ENCODE data around the gene CYFIP2.
A peak's percentile ranks its signal among the peaks of the same experiment; 100 is the strongest.

CYFIP2 gene

DNA sequence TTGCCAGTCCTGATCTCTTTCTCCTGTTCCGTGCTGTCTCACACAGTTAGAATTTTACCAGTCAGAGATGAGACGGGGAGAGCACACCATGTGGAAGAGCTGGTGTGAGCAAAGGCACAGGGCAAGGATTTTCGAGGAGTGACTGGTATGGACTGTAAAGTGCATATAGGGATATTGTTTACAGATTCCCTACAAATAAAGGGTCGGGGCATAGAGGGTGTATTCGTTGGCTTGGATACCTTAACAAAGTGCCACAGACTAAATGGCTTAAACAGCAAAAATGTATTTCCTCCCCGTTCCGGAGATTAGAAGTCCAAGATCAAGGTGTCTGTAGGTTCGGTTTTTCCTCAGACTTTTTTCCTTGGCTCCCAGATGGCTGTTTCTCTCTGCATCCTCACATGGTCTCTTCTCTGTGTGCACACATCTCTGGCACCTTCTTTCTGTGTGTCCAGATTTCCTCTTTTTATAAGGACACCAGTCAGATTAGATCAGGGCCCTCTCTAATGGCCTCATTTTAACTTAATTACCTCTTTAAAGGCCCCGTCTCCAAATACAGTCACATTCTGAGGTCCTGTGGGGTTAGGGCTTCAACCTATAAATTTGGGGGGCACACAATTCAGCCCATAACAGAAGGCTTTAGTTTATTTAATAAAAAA, 23.4 kb downstream of the CYFIP2 start:
- no peak for DNase-seq

- DNase-seq, result no peak
Observed at GRCh38 chr5:157290156-157290980, 24.4 kb downstream of the CYFIP2 start.

- no peak for DNase-seq
Observed at GRCh38 chr5:157290981-157291711, 25.2 kb downstream of the CYFIP2 start.

- no peak for DNase-seq
Observed at GRCh38 chr5:157292599-157292998, 26.7 kb downstream of the CYFIP2 start.

DNA sequence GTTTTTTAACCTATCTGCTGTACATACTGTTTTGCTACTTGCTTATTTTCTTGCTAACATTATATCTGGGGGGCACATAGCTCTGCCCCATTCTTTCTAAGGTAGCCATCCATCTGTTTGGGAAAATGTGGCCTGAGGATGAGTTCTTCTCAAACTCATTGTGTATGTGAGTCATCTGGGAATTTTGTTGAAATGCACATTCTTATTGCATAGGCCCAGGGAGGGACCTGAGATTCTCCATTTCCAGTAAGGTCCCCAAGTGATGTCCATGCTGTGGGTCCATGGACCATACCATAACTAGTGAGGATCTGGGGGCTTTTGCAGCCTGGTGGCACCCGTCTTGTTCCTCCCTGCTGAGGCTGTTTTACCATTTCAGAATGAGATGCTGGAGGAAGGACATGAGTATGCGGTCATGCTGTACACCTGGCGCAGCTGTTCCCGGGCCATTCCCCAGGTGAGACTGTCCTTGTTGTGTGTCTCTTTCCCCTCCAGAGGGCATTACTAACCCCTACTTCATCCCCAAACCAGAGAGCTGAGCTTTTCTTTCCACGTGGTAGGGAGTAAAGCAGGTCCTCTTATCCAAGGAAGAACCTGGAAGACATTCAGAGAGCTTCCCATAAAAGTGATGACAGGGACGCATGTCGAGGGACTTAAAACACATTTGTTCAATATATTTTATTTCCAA, 28.6 kb downstream of the CYFIP2 start:
- no peak for DNase-seq

- no peak for DNase-seq
Observed at GRCh38 chr5:157295247-157295646, 29.3 kb downstream of the CYFIP2 start.

GRCh38 chr5:157300564-157300963, 34.6 kb downstream of the CYFIP2 start:
- no peak for DNase-seq

DNA sequence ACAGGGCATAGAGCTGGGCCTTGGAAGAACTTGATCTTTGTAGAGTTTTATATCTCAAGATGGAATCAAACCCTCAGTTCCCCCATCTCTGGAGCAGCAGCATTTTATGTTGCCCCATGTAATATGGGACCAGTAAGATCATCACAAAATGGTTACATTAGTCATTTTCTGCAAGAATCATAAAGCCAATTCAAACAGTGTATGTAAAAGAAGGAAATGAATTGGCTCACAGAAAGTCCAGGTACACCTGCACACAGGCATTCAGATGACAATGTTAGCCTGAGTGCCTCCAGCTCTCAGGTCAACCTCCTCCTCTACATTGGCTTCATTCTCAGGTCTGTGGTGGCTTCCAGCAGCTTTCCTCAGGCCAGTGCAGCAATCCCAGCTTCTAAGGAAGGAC, 35.1 kb downstream of the CYFIP2 start:
- no peak for DNase-seq

DNA sequence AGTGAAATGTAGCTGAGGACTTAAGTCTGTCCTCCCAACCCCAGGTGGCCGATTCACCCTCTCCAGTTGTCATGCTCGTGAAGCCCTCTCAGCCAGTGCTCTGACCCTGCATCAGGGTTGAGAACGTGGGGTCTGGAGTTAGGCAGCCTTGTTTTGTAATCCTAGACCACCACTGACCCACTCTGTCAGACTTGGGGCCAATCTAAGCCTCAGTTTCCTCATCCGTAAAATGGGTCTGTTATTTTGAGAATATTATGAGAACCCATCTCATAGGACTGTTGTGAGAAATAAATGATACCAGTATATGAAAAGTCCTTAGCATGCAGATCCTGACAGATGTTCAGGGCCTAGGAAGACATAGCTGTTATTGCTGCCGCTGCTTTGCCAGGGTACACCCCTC, 37.1 kb downstream of the CYFIP2 start:
- DNase-seq, result no peak

GRCh38 chr5:157303667-157304327, 37.9 kb downstream of the CYFIP2 start:
- peak; percentile 43 for DNase-seq

GRCh38 chr5:157306081-157306480, 40.2 kb downstream of the CYFIP2 start:
- no peak for DNase-seq

DNA sequence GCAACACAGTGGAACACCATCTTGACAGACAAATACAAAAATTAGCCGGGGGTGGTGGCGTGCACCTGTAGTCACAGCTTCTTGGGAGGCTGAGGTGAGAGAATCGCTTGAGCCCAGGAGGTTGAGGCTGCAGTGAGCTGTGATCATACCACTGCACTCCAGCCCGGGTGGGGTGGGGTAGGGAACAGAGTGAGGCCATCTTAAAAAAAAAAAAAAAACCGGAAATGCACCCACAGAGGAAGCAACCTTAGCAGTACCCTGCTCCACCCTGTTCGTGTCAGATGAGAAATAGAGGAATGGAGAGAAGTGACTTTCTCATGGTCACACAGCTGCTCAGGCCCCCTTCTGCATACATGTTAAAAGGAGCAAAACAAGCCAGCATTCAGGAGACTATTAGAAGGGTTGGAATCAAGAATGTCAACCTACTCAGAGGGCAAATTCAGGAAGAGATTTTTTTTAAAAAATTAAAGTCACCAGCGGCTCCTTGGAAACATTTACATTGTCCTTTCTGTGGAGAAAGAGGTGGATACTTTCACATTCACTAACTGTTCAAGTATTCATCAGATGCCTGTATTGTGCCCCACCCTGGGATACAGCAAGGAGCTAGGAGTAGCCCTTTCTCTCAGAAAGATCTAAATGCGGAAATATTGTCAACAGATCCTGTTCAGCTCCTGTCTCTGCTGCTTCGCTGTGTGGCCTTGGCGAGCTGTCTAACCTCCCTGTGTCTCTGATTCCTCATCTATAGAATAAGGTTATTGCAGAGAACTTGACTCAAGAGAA, 41.0 kb downstream of the CYFIP2 start:
- peak; percentile 60 for DNase-seq

DNA sequence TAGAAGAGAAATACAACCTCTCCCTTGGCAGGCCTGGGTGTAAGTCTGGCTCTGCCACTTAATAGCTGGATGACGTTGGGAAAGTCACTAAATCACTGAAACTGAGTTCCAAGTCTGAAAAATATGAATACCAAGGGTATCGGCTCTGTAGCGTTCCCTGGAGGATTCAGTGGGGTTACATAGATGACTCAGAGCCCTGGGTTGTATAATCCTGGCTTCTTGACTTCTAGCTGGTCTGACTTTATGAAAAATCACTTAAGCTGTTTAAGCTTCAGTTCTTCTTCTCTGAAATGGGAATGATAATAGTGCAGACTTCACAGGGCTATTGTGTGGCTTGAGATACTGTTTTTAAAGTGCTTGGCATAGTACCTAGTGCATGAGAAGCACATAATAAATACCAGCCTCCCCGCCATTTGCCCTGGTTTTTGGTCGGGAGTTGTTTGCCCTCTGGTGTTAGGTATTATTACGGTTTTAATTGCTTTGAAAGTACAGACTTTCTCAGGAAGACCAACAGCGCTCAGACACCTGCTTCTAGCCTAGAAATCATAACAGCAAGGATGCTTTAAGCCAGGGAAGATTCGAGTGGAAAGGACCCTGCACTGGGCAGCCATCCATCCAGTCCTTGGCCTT, 43.0 kb downstream of the CYFIP2 start:
- peak; percentile 30 for DNase-seq

- no peak for DNase-seq
Observed at GRCh38 chr5:157309796-157310195, 43.9 kb downstream of the CYFIP2 start.

DNA sequence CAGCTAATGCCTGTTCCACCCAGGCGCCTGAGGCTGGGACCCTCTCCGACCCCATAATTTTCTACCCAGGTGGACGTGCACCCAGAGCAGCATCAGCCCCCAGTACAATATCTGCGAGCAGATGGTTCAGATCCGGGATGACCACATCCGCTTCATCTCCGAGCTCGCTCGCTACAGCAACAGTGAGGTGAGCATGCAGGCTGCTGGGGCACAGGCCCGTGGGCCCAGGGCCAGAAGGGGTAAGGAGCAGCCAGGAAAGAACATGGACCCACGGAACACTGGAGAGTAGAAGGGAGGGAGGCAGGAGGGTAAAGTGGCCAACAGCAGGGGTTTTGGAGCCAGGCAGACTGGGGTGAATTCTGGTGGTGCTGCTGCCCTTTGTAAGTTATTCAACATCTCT, 45.7 kb downstream of the CYFIP2 start:
- DNase-seq, result no peak

- DNase-seq, result peak; percentile 75
Observed at GRCh38 chr5:157312492-157312891, 46.6 kb downstream of the CYFIP2 start.

- no peak for DNase-seq
Observed at GRCh38 chr5:157322581-157322980, 56.7 kb downstream of the CYFIP2 start.

GRCh38 chr5:157323107-157323706, 57.3 kb downstream of the CYFIP2 start:
- no peak for DNase-seq

GRCh38 chr5:157324237-157324636, 58.3 kb downstream of the CYFIP2 start:
- no peak for DNase-seq

- no peak for DNase-seq
Observed at GRCh38 chr5:157326440-157327005, 60.6 kb downstream of the CYFIP2 start.
